K562 (cell line): ENCODE results near the gene CARD11. TPM values are rescaled to one million over a fixed set of nuclear protein-coding genes. Genes with fewer than 3 reads are reported as not detected.

ENCODE experiments used
- CBFA2T3 ChIP-seq: fragments of 450-650 bp; IDR thresholded peaks from 2 replicates; pipeline ENCODE4 v1.6.1; 2017
- CREB1 ChIP-seq, 2 experiments: sonication (generic) in 1 of 2; formaldehyde crosslinking in 1 of 2; IDR thresholded peaks; 2 replicates each; pipeline versions ENCODE4 v1.6.1 to v1.8.0; 2012 to 2022; ENCODE audit warnings: inconsistent platforms in 1 of 2, mild to moderate bottlenecking in 1 of 2, missing genetic modification reagents in 1 of 2, moderate library complexity in 1 of 2
- CREB3 ChIP-seq: fragments of 450-650 bp; conservative IDR thresholded peaks from 2 replicates; pipeline ENCODE4 v1.6.1; 2016; ENCODE audit warnings: missing genetic modification characterization, low read depth, mild to moderate bottlenecking, missing compliant biosample characterization, moderate library complexity
- FOXO4 ChIP-seq: fragments of 450-650 bp; formaldehyde crosslinking; IDR thresholded peaks from 2 replicates; pipeline ENCODE4 v1.4.0; 2020; ENCODE audit warnings: mild to moderate bottlenecking, moderate library complexity
- ILK ChIP-seq: fragments of 450-650 bp; IDR thresholded peaks from 2 replicates; pipeline ENCODE4 v1.6.1; 2016; ENCODE audit warnings: missing genetic modification characterization, low read depth, mild to moderate bottlenecking, missing compliant biosample characterization, moderate library complexity, borderline replicate concordance
- NR1H2 ChIP-seq: sonication (generic); formaldehyde crosslinking; IDR thresholded peaks from 2 replicates; pipeline ENCODE4 v1.4.0; 2020; ENCODE audit warnings: mild to moderate bottlenecking, missing genetic modification reagents
- NR3C1 ChIP-seq: sonication (generic); formaldehyde crosslinking; IDR thresholded peaks from 2 replicates; pipeline ENCODE4 v1.8.1; 2022; ENCODE audit warnings: missing genetic modification reagents
- NRF1 ChIP-seq, 2 experiments: fragments of 450-650 bp; IDR thresholded peaks in 1 of 2; conservative IDR thresholded peaks in 1 of 2; 2 replicates each; pipeline ENCODE4 v1.6.1; 2014; ENCODE audit warnings: mild to moderate bottlenecking in 2 of 2
- SMARCB1 ChIP-seq: IDR thresholded peaks from 2 replicates; pipeline ENCODE4 v1.6.1; 2011; ENCODE audit warnings: improper control_type of control experiment, low read depth; ENCODE audit not compliant: insufficient read length
- SNRNP70 ChIP-seq: fragments of 200-400 bp; formaldehyde crosslinking; optimal IDR thresholded peaks from 2 replicates; pipeline ENCODE3; 2017; ENCODE audit warnings: low read depth, low read length
- SRF ChIP-seq, 2 experiments: fragments of 250-450, 450-650 bp in 1 of 2; sonication (Bioruptor Pico) in 1 of 2; sonication (generic) in 1 of 2; formaldehyde crosslinking; IDR thresholded peaks; 2 replicates each; pipeline versions ENCODE4 v1.5.0 to v1.5.1; 2020 to 2022; ENCODE audit warnings: mild to moderate bottlenecking in 1 of 2, missing genetic modification reagents in 1 of 2
- SRSF1 ChIP-seq: fragments of 200-400 bp; formaldehyde crosslinking; IDR thresholded peaks from 2 replicates; pipeline ENCODE4 v1.6.1; 2017; ENCODE audit warnings: mild to moderate bottlenecking, low read depth, low read length, moderate library complexity
- TAF15 ChIP-seq: fragments of 200-400 bp; formaldehyde crosslinking; IDR thresholded peaks from 2 replicates; pipeline ENCODE4 v1.6.1; 2017; ENCODE audit warnings: mild to moderate bottlenecking, low read depth, low read length, moderate library complexity
- TRIM24 ChIP-seq, 2 experiments: fragments of 450-650 bp; IDR thresholded peaks; 2 replicates each; pipeline ENCODE4 v1.6.1; 2016
- ZBTB26 ChIP-seq: fragments of 450-650 bp; formaldehyde crosslinking; IDR thresholded peaks from 2 replicates; pipeline ENCODE4 v1.4.0; 2022; ENCODE audit warnings: missing genetic modification characterization
- ZFP36 ChIP-seq: fragments of 150-350 bp; IDR thresholded peaks from 2 replicates; pipeline ENCODE4 v1.6.1; 2018; ENCODE audit warnings: low read length, low read depth; ENCODE audit not compliant: partially characterized antibody
- ZNF217 ChIP-seq: sonication (generic); formaldehyde crosslinking; IDR thresholded peaks from 2 replicates; pipeline ENCODE4 v1.8.0; 2022; ENCODE audit warnings: mild to moderate bottlenecking, missing genetic modification reagents
- ZNF583 ChIP-seq: fragments of 250-450 bp; sonication (Bioruptor Pico); IDR thresholded peaks from 2 replicates; pipeline ENCODE4 v1.4.0; 2020
- polyA plus RNA-seq, 8 experiments: library from polyadenylated mRNA; depleted of rRNA in 4 of 8; stranded (reverse) in 5 of 8; unstranded in 3 of 8; fragments of >200 nt; fragmentation: Nextera tagmentation in 2 of 8; fragmentation: Illumina TruSeq in 1 of 8; extraction: Ambion mirVana in 2 of 8; extraction: Trizol in 1 of 8; gene quantifications; 2 replicates each; pipeline versions ENCODE4 v1.2.1 to v1.2.3, GENCODE V29; 2011 to 2014; ENCODE audit warnings: inconsistent platforms in 1 of 8, missing spikeins in 1 of 8
- total RNA-seq, 7 experiments: library from RNA; depleted of rRNA in 6 of 7; stranded (reverse); fragments of >200 nt in 6 of 7; fragmentation: Illumina TruSeq in 2 of 7; extraction: Trizol in 2 of 7; gene quantifications; 2 replicates each; pipeline versions ENCODE4 v1.2.1 to v1.2.3, GENCODE V29; 2011 to 2021; ENCODE audit warnings: low replicate concordance in 1 of 7

The CARD11 gene
- total and polyA plus RNA-seq, 9 of the 15 experiments (the other 6 are each of a cell fraction or from before 2014, with no cell fraction given): 0.07 to 12.8 (median 5.7) TPM

- TF ChIP-seq FOXO4 (no peak), NRF1 (conservative IDR thresholded peaks at IDR 0.05 in 1 of 2, IDR thresholded peaks at IDR 0.05 in 1 of 2) (no peak), ZBTB26 (CRISPR knock-in tag) (peak; percentile 81; the same call in 1 of the 2 replicates), SMARCB1 (no peak), ILK (tag) (no peak), SRF (CRISPR knock-in tag; IDR thresholded peaks at IDR 0.05) (no peak), NR1H2 (CRISPR knock-in tag) (no peak), ZFP36 (no peak), TRIM24 (IDR thresholded peaks at IDR 0.05) (no peak), NR3C1 (CRISPR knock-in tag) (no peak), CBFA2T3 (no peak), ZNF583 (CRISPR knock-in tag) (no peak), ZNF217 (CRISPR knock-in tag) (no peak), SNRNP70 (no peak), TAF15 (no peak), SRSF1 (no peak), CREB3 (tag) (no peak), CREB1 (IDR thresholded peaks at IDR 0.05) (no peak), CREB1 (CRISPR knock-in tag; IDR thresholded peaks at IDR 0.05) (no peak)
Observed at GRCh38 chr7:2940466-2940865, 103.2 kb downstream of the CARD11 start (continued).
